GM13976 (cell line): ENCODE data around the gene CBX8.

Experiments
- DNase-seq: peaks from one replicate; pipeline ENCODE4 v3.0.0; 2012; ENCODE audit warnings: low spot score
- in situ Hi-C: fragments of 300-500 bp; cut with MboI; formaldehyde crosslinking; loops from one replicate; pipeline ENCODE4 v1.12.0; 2022; ENCODE audit warnings: low sequenced_read_pairs, mixed read lengths, inconsistent platforms; ENCODE audit not compliant: unreplicated experiment
- TF ChIP-seq, protein P1 (sequence below): IDR thresholded peaks from 2 replicates; pipeline ENCODE4 v1.5.1; 2012; ENCODE audit warnings: borderline replicate concordance, mild to moderate bottlenecking; ENCODE audit not compliant: insufficient read depth; ENCODE audit errors: extremely low read depth, missing control alignments, control extremely low read depth

Gene CBX8

DNA sequence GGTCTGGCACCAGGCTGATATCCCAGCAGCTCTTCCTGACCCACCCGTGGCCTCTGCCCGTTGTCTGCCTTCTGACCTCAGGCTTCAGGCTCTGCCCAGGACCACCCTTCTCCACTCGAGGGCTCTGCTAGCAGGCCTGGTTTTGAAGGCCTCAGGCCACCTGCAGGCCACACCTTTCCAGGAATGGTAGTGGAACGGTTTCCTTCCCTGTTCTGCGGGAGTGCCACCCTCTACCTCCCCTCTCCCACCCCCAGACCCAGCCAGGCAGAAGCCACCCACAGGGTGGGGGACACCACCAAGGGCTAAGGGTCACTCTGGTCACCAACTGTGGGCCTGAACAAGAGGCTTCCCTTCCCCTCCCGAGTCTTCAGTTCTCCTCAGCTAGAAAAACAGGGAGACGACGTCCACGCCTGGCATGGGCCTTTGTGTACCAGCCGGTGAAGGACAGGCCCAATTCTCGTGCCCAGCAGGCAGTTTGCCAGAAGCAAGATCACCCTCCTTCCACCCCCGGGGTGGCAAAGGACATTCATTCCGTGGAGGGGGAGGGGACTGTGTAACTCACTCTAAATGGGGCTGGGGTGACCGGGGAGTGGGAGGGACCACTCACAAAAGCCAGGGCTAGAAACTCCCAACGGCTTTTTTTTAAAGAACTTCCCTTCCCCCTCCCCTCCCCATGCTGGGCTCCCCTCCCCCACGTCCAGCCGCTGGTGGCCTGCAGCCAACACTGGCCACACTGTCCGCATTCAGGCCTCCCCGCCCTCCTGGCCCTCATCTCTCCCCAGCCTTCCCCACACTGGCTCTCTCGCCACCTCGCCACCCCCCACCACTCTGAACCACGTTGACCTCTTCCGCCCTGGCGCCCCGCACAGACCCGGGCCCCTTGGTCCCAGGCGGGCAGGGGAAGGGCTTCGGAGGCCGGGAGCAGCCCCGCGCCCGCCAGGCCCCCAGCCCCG is 34.7 kb upstream of the CBX8 start:
- TF ChIP-seq, protein P1, sequence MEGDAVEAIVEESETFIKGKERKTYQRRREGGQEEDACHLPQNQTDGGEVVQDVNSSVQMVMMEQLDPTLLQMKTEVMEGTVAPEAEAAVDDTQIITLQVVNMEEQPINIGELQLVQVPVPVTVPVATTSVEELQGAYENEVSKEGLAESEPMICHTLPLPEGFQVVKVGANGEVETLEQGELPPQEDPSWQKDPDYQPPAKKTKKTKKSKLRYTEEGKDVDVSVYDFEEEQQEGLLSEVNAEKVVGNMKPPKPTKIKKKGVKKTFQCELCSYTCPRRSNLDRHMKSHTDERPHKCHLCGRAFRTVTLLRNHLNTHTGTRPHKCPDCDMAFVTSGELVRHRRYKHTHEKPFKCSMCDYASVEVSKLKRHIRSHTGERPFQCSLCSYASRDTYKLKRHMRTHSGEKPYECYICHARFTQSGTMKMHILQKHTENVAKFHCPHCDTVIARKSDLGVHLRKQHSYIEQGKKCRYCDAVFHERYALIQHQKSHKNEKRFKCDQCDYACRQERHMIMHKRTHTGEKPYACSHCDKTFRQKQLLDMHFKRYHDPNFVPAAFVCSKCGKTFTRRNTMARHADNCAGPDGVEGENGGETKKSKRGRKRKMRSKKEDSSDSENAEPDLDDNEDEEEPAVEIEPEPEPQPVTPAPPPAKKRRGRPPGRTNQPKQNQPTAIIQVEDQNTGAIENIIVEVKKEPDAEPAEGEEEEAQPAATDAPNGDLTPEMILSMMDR = no peak
- no peak for DNase-seq
- in situ Hi-C loops = no loop called here

DNA sequence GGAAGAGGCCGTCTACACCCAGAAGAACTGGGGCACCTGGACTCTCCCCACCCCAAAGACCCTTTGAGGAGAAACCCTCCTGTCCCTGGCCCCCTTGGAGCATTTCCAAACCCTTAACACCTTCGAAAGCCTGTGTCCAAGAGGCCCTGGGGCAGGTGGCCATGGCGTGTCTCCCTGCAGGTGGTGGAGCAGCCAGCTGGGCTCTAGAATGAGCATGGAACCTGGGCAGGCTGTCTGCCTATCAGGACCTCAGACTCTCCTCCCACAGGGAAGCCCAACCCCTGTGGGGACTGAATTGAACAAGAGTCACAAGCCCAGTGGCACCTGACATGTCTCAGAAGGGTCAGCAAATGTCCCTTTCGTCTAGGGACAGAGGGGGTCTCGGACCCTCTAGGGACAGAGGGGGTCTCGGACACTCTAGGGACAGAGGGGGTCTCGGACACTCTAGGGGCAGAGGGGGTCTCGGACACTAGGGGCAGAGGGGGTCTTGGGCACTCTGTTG is 33.9 kb upstream of the CBX8 start:
- TF ChIP-seq, protein P1 = no peak
- in situ Hi-C loops = no loop called here
- no peak for DNase-seq

DNA sequence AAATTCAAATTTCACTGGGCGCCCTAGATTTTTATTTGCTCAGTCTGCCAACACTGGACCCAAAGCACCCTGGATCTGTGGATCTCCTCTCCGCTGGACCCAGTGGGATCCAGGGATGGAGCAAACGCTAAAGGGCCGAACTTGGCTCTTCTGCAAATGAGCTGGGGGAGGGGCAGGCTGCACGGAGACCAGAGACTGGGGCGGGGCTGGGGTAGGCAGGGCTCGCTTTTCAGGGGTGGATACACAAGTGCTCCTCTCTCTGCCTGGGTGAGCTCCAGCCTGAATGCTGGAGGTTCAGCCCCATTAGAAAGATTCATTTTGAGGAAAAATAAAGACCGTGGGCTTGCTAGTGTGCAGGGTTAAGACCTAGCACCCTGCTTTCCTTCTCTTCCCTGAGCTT is 33.4 kb upstream of the CBX8 start:
- no peak for DNase-seq
- in situ Hi-C loops = no loop called here
- TF ChIP-seq, protein P1 = no peak

DNA sequence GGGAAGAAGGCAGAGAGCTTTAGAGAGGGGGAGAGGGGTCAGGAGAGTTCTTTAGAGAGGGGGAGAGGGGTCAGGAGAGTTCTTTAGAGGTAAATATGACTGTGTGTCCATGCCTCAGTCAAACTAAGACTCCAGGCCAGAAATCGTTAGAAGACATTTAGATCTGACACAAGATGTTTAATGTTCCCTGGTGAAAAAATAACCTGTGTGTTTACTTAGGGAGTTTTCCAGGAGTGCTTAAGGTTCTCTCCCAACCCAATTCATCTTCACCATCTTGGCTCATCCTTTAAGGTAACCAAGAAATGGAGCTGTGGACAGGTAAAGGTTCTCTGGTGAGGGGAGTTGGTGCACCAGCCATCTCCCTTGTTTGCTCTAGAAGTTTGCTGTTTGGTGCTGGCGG is 32.6 kb upstream of the CBX8 start:
- no peak for DNase-seq
- in situ Hi-C loops = no loop called here

DNA sequence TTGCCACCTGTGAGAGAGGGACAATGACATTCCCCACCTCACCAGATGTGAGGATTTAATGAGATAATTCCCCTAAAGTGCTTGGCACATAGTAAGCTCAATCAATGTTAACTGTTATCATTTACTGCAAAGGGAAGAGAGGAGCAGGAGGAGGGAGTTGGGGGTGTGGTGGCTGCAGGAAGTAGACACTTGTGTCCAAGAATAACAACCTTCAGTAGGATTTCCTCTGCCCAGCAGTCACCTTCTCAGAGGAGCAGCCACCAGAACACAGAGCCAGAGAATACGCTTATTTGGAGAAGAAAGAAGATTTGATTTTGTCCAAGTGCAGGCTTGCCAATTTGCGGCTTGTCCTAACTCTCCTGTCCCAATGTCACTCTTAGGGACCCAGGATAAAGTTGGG is 32.1 kb upstream of the CBX8 start:
- no peak for DNase-seq
- TF ChIP-seq, protein P1 = no peak
- in situ Hi-C loops = no loop called here

More for the DNA sequence above, 32.6 kb upstream of the CBX8 start:
- TF ChIP-seq, protein P1 = no peak

DNA sequence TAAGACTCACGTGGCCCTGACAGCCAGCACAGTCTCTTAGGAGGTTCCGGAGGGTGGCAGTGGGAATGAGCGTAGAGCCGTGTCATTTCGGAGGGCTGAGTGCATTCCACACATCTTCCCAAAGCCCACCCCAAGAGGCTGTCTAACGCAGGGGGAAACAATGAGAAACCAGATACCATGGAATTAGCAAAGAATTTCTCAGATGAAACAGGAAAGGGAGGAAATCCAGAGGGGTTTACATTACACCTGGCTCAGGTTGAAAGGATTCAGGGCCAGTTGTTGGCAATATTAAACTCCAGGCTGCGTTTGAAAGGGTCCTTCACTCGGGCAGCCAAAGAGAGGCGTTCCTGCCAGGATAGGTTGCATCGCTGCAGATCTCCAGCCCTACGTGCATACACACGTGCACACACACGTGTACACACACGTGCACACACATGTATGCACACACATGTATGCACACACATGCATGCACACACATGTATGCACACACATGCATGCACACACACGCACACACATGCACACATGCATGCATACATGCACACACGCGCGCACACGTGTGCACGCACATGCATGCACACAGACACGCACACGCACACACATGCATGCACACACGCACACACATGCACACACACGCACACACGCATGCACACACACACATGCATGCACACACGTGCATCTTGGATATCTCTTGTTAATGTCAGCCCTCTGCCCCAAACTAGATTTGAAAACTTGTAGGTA is 30.1 kb upstream of the CBX8 start:
- TF ChIP-seq, protein P1 = no peak
- in situ Hi-C loops = no loop called here
- DNase-seq = no peak
